Activated T-cell treated with anti-CD3 and anti-CD28 coated beads for 1 hour (primary cell): Measurements from ENCODE around the gene FSIP1.

ENCODE experiments used
- DNase-seq: peaks from one replicate; pipeline ENCODE4 v3.0.0-alpha.2; 2020; ENCODE audit warnings: low read depth

The FSIP1 gene

GRCh38 chr15:39756806-39757522, 25.7 kb downstream of the FSIP1 start:
- DNase-seq = no peak

- no peak for DNase-seq
Measured at GRCh38 chr15:39752991-39753390, 29.6 kb downstream of the FSIP1 start.

GRCh38 chr15:39752246-39752645, 30.4 kb downstream of the FSIP1 start:
- no peak for DNase-seq

- DNase-seq = no peak
Measured at GRCh38 chr15:39748276-39748675, 34.4 kb downstream of the FSIP1 start.

GRCh38 chr15:39747326-39747725, 35.3 kb downstream of the FSIP1 start:
- no peak for DNase-seq

GRCh38 chr15:39746714-39747276, 35.8 kb downstream of the FSIP1 start:
- no peak for DNase-seq

GRCh38 chr15:39746176-39746575, 36.5 kb downstream of the FSIP1 start:
- DNase-seq = no peak

- DNase-seq = no peak
Measured at GRCh38 chr15:39745415-39745814, 37.2 kb downstream of the FSIP1 start.

GRCh38 chr15:39744334-39745103, 38.1 kb downstream of the FSIP1 start:
- no peak for DNase-seq

GRCh38 chr15:39743611-39744010, 39.0 kb downstream of the FSIP1 start:
- no peak for DNase-seq

GRCh38 chr15:39741258-39741657, 41.4 kb downstream of the FSIP1 start:
- DNase-seq = no peak

GRCh38 chr15:39738998-39739397, 43.6 kb downstream of the FSIP1 start:
- DNase-seq = no peak

GRCh38 chr15:39737196-39737550, 45.5 kb downstream of the FSIP1 start:
- DNase-seq = no peak

- DNase-seq = no peak
Measured at GRCh38 chr15:39736412-39737195, 46.0 kb downstream of the FSIP1 start.

- DNase-seq = no peak
Measured at GRCh38 chr15:39735120-39735717, 47.4 kb downstream of the FSIP1 start.

GRCh38 chr15:39731266-39731665, 51.4 kb downstream of the FSIP1 start:
- no peak for DNase-seq

GRCh38 chr15:39730552-39730951, 52.1 kb downstream of the FSIP1 start:
- DNase-seq = no peak

GRCh38 chr15:39729500-39729899, 53.1 kb downstream of the FSIP1 start:
- DNase-seq = no peak

GRCh38 chr15:39728845-39729244, 53.8 kb downstream of the FSIP1 start:
- no peak for DNase-seq

- DNase-seq = no peak
Measured at GRCh38 chr15:39721893-39722292, 60.7 kb downstream of the FSIP1 start.

- DNase-seq = no peak
Measured at GRCh38 chr15:39720621-39721611, 61.7 kb downstream of the FSIP1 start.
